ENCODE measurements around the gene ADCY6.
A peak's percentile ranks its signal among the peaks of the same experiment; 100 is the strongest.

The ADCY6 gene

DNA sequence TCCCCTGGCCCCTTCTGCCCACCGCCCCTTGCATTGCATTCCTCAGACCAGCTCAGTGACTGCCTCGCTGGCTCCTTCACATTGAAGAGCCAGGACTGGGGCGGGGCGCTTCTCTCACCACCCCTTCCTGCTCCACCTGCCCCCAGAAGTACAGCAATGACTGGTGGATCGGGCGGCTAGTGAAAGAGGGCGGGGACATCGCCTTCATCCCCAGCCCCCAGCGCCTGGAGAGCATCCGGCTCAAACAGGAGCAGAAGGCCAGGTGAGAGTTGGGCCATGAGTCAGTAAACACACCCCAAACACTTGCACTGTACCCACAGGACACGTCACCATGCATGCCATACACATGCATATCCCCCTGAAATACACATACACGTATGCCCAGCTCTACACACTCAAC, 35.2 kb upstream of the ADCY6 start:
- no peaks in the 10 kb centered on the region for H3K4me1 ChIP-seq (ENCODE audit: control insufficient read depth in 1 of 2, insufficient read depth in 2 of 2, low read length in 2 of 2)
- no peak overlapping the region for H3K4me3 ChIP-seq (ENCODE audit: low read depth in 1 of 2, low read length in 2 of 2)
- no peaks in the 10 kb centered on the region for H3K27me3 ChIP-seq (ENCODE audit: low read depth, low read length)
- no peaks in the 10 kb centered on the region for H3K9me3 ChIP-seq (ENCODE audit: control insufficient read depth in 1 of 2, low read length in 2 of 2)
- H3K36me3 ChIP-seq (ENCODE audit: control insufficient read depth in 1 of 2, insufficient read depth in 2 of 2, low read length in 2 of 2): peaks cover 15 to 42% of the 10 kb centered on the region in 2 donors
- no peak overlapping the region for H3K27ac ChIP-seq (ENCODE audit: low read length)

GRCh38 chr12:48823281-48823680, 34.4 kb upstream of the ADCY6 start:
- H3K9me3 ChIP-seq (ENCODE audit: control insufficient read depth in 1 of 2, low read length in 2 of 2): no peaks in the 10 kb centered on the region
- H3K27ac ChIP-seq (ENCODE audit: low read length): no peak overlapping the region
- no peak overlapping the region for H3K4me3 ChIP-seq (ENCODE audit: low read depth in 1 of 2, low read length in 2 of 2)
- H3K4me1 ChIP-seq (ENCODE audit: control insufficient read depth in 1 of 2, insufficient read depth in 2 of 2, low read length in 2 of 2): no peaks in the 10 kb centered on the region
- no peaks in the 10 kb centered on the region for H3K27me3 ChIP-seq (ENCODE audit: low read depth, low read length)
- H3K36me3 ChIP-seq (ENCODE audit: control insufficient read depth in 1 of 2, insufficient read depth in 2 of 2, low read length in 2 of 2): peaks cover 6 to 34% of the 10 kb centered on the region in 2 donors

- Histone ChIP-seq H3K27me3 (ENCODE audit: low read depth, low read length) (no peaks in the 10 kb centered on the region), H3K4me1 (ENCODE audit: control insufficient read depth in 1 of 2, insufficient read depth in 2 of 2, low read length in 2 of 2) (peaks cover 2 to 3% of the 10 kb centered on the region in 2 donors), H3K9me3 (ENCODE audit: control insufficient read depth in 1 of 2, low read length in 2 of 2) (no peaks in the 10 kb centered on the region), H3K4me3 (ENCODE audit: low read depth in 1 of 2, low read length in 2 of 2) (no peak overlapping the region), H3K36me3 (ENCODE audit: control insufficient read depth in 1 of 2, insufficient read depth in 2 of 2, low read length in 2 of 2) (peaks cover 3 to 28% of the 10 kb centered on the region in 2 donors), H3K27ac (ENCODE audit: low read length) (no peak overlapping the region)
These were observed 33.8 kb upstream of the ADCY6 start for GRCh38 chr12:48822711-48823110.

DNA sequence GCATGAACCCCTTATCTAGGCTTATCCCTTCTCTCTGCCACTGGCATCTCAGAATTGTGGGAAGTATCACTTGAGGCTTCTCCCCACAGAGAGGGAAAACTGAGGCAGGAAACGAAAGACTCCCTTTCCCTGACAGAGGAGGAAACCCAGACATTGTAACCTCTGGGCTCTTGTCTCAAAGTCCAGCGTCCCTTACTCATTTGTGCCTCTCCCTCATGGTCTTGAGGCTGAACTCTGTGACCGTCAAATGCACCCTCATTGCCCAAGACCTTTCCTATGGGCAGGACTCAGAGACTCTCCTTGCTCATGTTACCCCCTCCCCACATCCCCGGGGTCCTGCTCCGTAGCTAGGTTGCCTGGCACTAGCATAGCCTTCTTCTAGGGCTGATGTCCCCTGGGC, 33.2 kb upstream of the ADCY6 start:
- no peak overlapping the region for H3K4me3 ChIP-seq (ENCODE audit: low read depth in 1 of 2, low read length in 2 of 2)

DNA sequence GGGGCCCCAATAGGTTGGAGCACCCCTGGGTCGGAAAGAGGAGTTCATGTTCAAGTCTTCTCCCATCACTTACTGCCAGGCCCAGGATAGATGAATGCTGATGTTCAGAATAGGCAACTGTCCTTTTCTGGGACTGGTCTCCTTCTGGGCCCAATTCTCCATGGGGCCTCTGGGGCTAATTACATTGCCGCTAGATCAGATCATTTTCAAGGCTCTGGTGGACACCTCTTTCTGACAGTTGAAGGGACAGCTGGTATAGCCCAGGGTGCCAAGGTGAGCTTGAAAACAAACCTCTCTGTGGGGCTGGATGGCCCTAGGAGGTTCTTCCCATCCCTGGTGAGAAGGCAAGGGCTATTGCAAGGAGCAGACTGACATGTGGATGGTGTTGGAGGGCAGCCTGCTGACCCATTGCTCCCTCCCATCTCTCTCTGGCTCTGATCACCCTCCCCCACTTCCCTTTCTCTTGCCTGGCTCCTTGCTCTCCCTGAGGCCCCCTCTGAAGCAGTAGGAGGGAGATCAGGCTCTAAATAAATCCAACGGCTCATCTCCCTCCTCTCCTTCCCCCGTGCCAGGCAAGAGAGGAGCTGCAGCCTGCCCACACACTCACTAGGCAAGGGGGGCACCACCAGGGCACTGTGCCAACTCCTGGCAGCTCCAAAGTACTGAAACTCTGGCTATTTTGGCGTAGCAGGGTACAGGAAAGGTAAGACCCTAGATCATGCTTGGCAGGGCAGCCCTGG, 31.3 kb upstream of the ADCY6 start:
- Histone ChIP-seq H3K4me3 (ENCODE audit: low read depth in 1 of 2, low read length in 2 of 2) (no peak overlapping the region), H3K27me3 (ENCODE audit: low read depth, low read length) (no peaks in the 10 kb centered on the region), H3K9me3 (ENCODE audit: control insufficient read depth in 1 of 2, low read length in 2 of 2) (no peaks in the 10 kb centered on the region), H3K36me3 (ENCODE audit: control insufficient read depth in 1 of 2, insufficient read depth in 2 of 2, low read length in 2 of 2) (peaks cover 0 to 11% of the 10 kb centered on the region in 2 donors), H3K27ac (ENCODE audit: low read length) (no peak overlapping the region), H3K4me1 (ENCODE audit: control insufficient read depth in 1 of 2, insufficient read depth in 2 of 2, low read length in 2 of 2) (peaks cover 10 to 16% of the 10 kb centered on the region in 2 donors)

More for the DNA sequence above, 33.2 kb upstream of the ADCY6 start:
- peaks cover 5 to 7% of the 10 kb centered on the region in 2 donors for H3K4me1 ChIP-seq (ENCODE audit: control insufficient read depth in 1 of 2, insufficient read depth in 2 of 2, low read length in 2 of 2)
- H3K9me3 ChIP-seq (ENCODE audit: control insufficient read depth in 1 of 2, low read length in 2 of 2): no peaks in the 10 kb centered on the region
- peaks cover 2 to 23% of the 10 kb centered on the region in 2 donors for H3K36me3 ChIP-seq (ENCODE audit: control insufficient read depth in 1 of 2, insufficient read depth in 2 of 2, low read length in 2 of 2)
- no peak overlapping the region for H3K27ac ChIP-seq (ENCODE audit: low read length)
- no peaks in the 10 kb centered on the region for H3K27me3 ChIP-seq (ENCODE audit: low read depth, low read length)

GRCh38 chr12:48818831-48819590, 30.1 kb upstream of the ADCY6 start:
- H3K9me3 ChIP-seq (ENCODE audit: control insufficient read depth in 1 of 2, low read length in 2 of 2): no peaks in the 10 kb centered on the region
- peak overlapping the region; percentile 26 to 76 for H3K4me3 ChIP-seq (ENCODE audit: low read depth in 1 of 2, low read length in 2 of 2)
- H3K27ac ChIP-seq (ENCODE audit: low read length): no peak overlapping the region
- peaks cover 10 to 16% of the 10 kb centered on the region in 2 donors for H3K4me1 ChIP-seq (ENCODE audit: control insufficient read depth in 1 of 2, insufficient read depth in 2 of 2, low read length in 2 of 2)
- peaks cover 0 to 7% of the 10 kb centered on the region in 2 donors for H3K36me3 ChIP-seq (ENCODE audit: control insufficient read depth in 1 of 2, insufficient read depth in 2 of 2, low read length in 2 of 2)
- H3K27me3 ChIP-seq (ENCODE audit: low read depth, low read length): no peaks in the 10 kb centered on the region

DNA sequence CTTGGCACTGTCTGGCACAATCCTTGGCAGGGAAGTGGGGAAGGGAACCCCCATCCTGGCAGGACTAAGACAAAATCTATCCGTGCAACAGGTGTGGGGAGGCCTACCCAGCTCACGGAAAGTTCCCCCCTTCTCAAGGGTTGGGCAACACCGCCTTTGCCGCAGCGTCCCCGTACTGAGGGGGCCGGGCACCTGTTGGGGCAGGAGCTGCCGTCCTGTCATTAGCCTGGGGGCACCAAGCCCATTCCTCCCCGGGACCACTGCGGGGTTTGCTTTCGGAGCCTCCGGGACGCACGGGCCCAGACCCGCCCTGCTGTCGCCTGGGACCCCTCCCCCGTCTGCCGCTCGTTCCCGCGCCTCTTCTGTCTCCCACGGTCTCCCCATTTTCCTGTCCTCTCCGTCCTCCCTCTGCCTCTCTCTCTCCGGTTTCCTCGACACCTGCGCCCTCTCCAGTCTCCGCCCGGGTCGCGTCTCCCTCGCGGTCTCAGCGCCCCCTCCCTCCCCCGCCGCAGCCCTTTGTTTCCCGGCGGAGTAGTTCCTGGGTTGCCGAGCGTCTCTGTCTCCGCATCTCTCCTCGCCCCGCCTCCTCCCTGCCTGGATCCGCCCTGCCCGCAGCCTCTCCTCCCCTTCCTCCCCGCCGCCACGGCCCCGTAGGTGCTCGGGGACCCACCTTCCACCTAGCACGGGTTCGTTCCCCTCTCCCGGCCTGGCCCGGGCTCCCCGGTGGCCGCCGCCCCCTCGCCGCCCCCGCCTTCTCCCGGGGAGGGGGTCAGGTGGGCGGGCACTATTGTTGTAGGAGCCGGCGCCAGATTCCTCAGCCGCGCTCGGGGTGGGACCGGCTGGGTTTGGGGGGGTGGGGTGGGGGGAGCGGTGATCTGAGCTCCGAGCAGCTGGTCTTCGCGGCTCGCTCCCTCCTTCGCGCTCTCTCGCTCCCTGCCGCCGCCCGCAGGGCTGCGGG, 29.3 kb upstream of the ADCY6 start, which contains the start of gene CACNB3:
TSS of gene CACNB3 (plus strand) at position 624 of the 958 bp plus-strand sequence. CDS start 434 bp downstream, outside the sequence.
- no peaks in the 10 kb centered on the region for H3K9me3 ChIP-seq (ENCODE audit: control insufficient read depth in 1 of 2, low read length in 2 of 2)
- H3K4me3 ChIP-seq (ENCODE audit: low read depth in 1 of 2, low read length in 2 of 2): peak within 1 kb of the TSS; percentile 60 to 76
- no peaks in the 10 kb centered on the region for H3K27me3 ChIP-seq (ENCODE audit: low read depth, low read length)
- H3K4me1 ChIP-seq (ENCODE audit: control insufficient read depth in 1 of 2, insufficient read depth in 2 of 2, low read length in 2 of 2): peaks cover 10 to 21% of the 10 kb centered on the region in 2 donors
- H3K36me3 ChIP-seq (ENCODE audit: control insufficient read depth in 1 of 2, insufficient read depth in 2 of 2, low read length in 2 of 2): no peaks in the 10 kb centered on the region
- H3K27ac ChIP-seq (ENCODE audit: low read length): no peak within 1 kb of the TSS

GRCh38 chr12:48816143-48816854, 27.4 kb upstream of the ADCY6 start:
- H3K27me3 ChIP-seq (ENCODE audit: low read depth, low read length): no peaks in the 10 kb centered on the region
- H3K4me1 ChIP-seq (ENCODE audit: control insufficient read depth in 1 of 2, insufficient read depth in 2 of 2, low read length in 2 of 2): peaks cover 13 to 21% of the 10 kb centered on the region in 2 donors
- peak overlapping the region; percentile 81 to 83 for H3K4me3 ChIP-seq (ENCODE audit: low read depth in 1 of 2, low read length in 2 of 2)
- H3K36me3 ChIP-seq (ENCODE audit: control insufficient read depth in 1 of 2, insufficient read depth in 2 of 2, low read length in 2 of 2): no peaks in the 10 kb centered on the region
- no peaks in the 10 kb centered on the region for H3K9me3 ChIP-seq (ENCODE audit: control insufficient read depth in 1 of 2, low read length in 2 of 2)
- no peak overlapping the region for H3K27ac ChIP-seq (ENCODE audit: low read length)

GRCh38 chr12:48815126-48816110, 26.5 kb upstream of the ADCY6 start:
- H3K27me3 ChIP-seq (ENCODE audit: low read depth, low read length): no peaks in the 10 kb centered on the region
- H3K36me3 ChIP-seq (ENCODE audit: control insufficient read depth in 1 of 2, insufficient read depth in 2 of 2, low read length in 2 of 2): no peaks in the 10 kb centered on the region
- H3K27ac ChIP-seq (ENCODE audit: low read length): peak overlapping the region; percentile 92
- peaks cover 17 to 21% of the 10 kb centered on the region in 2 donors for H3K4me1 ChIP-seq (ENCODE audit: control insufficient read depth in 1 of 2, insufficient read depth in 2 of 2, low read length in 2 of 2)
- H3K9me3 ChIP-seq (ENCODE audit: control insufficient read depth in 1 of 2, low read length in 2 of 2): no peaks in the 10 kb centered on the region
- peak overlapping the region; percentile 81 to 83 for H3K4me3 ChIP-seq (ENCODE audit: low read depth in 1 of 2, low read length in 2 of 2)
